22Rv1 (cell line): Measurements from ENCODE around the gene CFAP45.
A peak's percentile ranks its signal among the peaks of the same experiment; 100 is the strongest.

Source experiments
- H3K27ac ChIP-seq: fragments of 450-650 bp; 2 replicates; pipeline ENCODE4 v1.5.1; 2017
- CTCF ChIP-seq: fragments of 450-650 bp; IDR thresholded peaks from 2 replicates; pipeline ENCODE4 v1.5.1; 2017; ENCODE audit warnings: mild to moderate bottlenecking
- ZFX ChIP-seq: fragments of 450-650 bp; IDR thresholded peaks from 2 replicates; pipeline ENCODE4 v1.6.1; 2017; ENCODE audit warnings: antibody characterized with exemption, borderline replicate concordance

Gene CFAP45

GRCh38 chr1:159851407-159851806 is 48.6 kb downstream of the CFAP45 start:
- no peak overlapping the region for H3K27ac ChIP-seq
- TF ChIP-seq ZFX = no peak
- peak; percentile 10 for TF ChIP-seq CTCF

- no peak overlapping the region for H3K27ac ChIP-seq
- no peak for TF ChIP-seq CTCF
- no peak for TF ChIP-seq ZFX
Observed at GRCh38 chr1:159849626-159850366, 50.2 kb downstream of the CFAP45 start.

GRCh38 chr1:159848326-159848725 is 51.6 kb downstream of the CFAP45 start:
- no peak overlapping the region for H3K27ac ChIP-seq

GRCh38 chr1:159847231-159847630 is 52.7 kb downstream of the CFAP45 start:
- TF ChIP-seq ZFX (no peak), CTCF (no peak)
- H3K27ac ChIP-seq = no peak overlapping the region

More at GRCh38 chr1:159848326-159848725, 51.6 kb downstream of the CFAP45 start:
- no peak for TF ChIP-seq CTCF
- no peak for TF ChIP-seq ZFX

- no peak overlapping the region for H3K27ac ChIP-seq
- no peak for TF ChIP-seq CTCF
- TF ChIP-seq ZFX = no peak
Observed at GRCh38 chr1:159845751-159846629, 54.0 kb downstream of the CFAP45 start.

- TF ChIP-seq CTCF = no peak
- no peak for TF ChIP-seq ZFX
- H3K27ac ChIP-seq = no peak overlapping the region
Observed at GRCh38 chr1:159843459-159843858, 56.5 kb downstream of the CFAP45 start.

- TF ChIP-seq ZFX = no peak
Observed at GRCh38 chr1:159841749-159842148, 58.2 kb downstream of the CFAP45 start.

More at GRCh38 chr1:159841749-159842148, 58.2 kb downstream of the CFAP45 start:
- H3K27ac ChIP-seq = no peak overlapping the region
